Posterior vena cava (tissue), 2 donors: Measurements from ENCODE around the gene SERPINB5. TPM values are rescaled to one million over a fixed set of nuclear protein-coding genes. Genes with fewer than 3 reads are reported as not detected.

Source experiments
- DNase-seq: peaks from one replicate; pipeline ENCODE4 v3.0.0-alpha.2; 2020; ENCODE audit warnings: low spot score
- intact Hi-C, 2 donors: fragments of 100-400 bp; cut with DNase I; formaldehyde crosslinking; loops; one replicate each; pipeline versions ENCODE4 v1.14.1 to v1.14.2; 2022 to 2023
- total RNA-seq, 2 donors: library from RNA; stranded (reverse); fragmentation: NEBNext Ultra II Directional; extraction: Animal tissue kit (Norgen Biotek cat#: 25700); gene quantifications; one replicate each; pipeline ENCODE4 v1.2.1, GENCODE V29; 2021
- donor health status: DM: yes; HTN: yes; CAD: no.
- donor health status: DM: yes; HTN: yes; CAD: no.

The SERPINB5 gene
- total RNA-seq, 2 donors from 2014 or later: not detected

- DNase-seq: no peak
- intact Hi-C loops: no loop called here
Measured at GRCh38 chr18:63464434-63464833, 12.3 kb upstream of the SERPINB5 start.

GRCh38 chr18:63465059-63465458 lies 11.7 kb upstream of the SERPINB5 start:
- no peak for DNase-seq
- intact Hi-C loops: loop anchor here in 1 of 2 donors (5.0 kb wide), 1 partner anchor 1093 kb away; no protein-coding TSS in a partner anchor

GRCh38 chr18:63467699-63468098 lies 9.1 kb upstream of the SERPINB5 start:
- intact Hi-C loops: loop anchor here in 1 of 2 donors (5.0 kb wide), 1 partner anchor 1095 kb away; no protein-coding TSS in a partner anchor
- no peak for DNase-seq

GRCh38 chr18:63468575-63468974 lies 8.2 kb upstream of the SERPINB5 start:
- DNase-seq: no peak
- intact Hi-C loops: loop anchor here in 1 of 2 donors (5.0 kb wide), 1 partner anchor 1096 kb away; no protein-coding TSS in a partner anchor

GRCh38 chr18:63470751-63471150 lies 6.0 kb upstream of the SERPINB5 start:
- intact Hi-C loops: no loop called here
- no peak for DNase-seq

- DNase-seq: no peak
- intact Hi-C loops: no loop called here
Measured at GRCh38 chr18:63472380-63472779, 4.4 kb upstream of the SERPINB5 start.

- DNase-seq: no peak
- intact Hi-C loops: loop anchor here in 1 of 2 donors (5.0 kb wide), 2 partner anchors 1275 to 1450 kb away; no protein-coding TSS in a partner anchor
Measured at GRCh38 chr18:63477200-63477599, 442 bp downstream of the SERPINB5 start.

GRCh38 chr18:63477968-63478367 lies 1.2 kb downstream of the SERPINB5 start:
- intact Hi-C loops: loop anchor here in 1 of 2 donors (5.0 kb wide), 2 partner anchors 1276 to 1451 kb away; no protein-coding TSS in a partner anchor
- DNase-seq: no peak

- intact Hi-C loops: loop anchor here in 1 of 2 donors (5.0 kb wide), 2 partner anchors 1278 to 1453 kb away; no protein-coding TSS in a partner anchor
- no peak for DNase-seq
Measured at GRCh38 chr18:63479826-63480225, 3.1 kb downstream of the SERPINB5 start.

GRCh38 chr18:63480476-63480875 lies 3.7 kb downstream of the SERPINB5 start:
- intact Hi-C loops: no loop called here
- no peak for DNase-seq

GRCh38 chr18:63480915-63481314 lies 4.2 kb downstream of the SERPINB5 start:
- DNase-seq: no peak
- intact Hi-C loops: no loop called here

GRCh38 chr18:63487676-63488075 lies 10.9 kb downstream of the SERPINB5 start:
- intact Hi-C loops: no loop called here
- DNase-seq: no peak

- no peak for DNase-seq
- intact Hi-C loops: no loop called here
Measured at GRCh38 chr18:63488160-63488559, 11.4 kb downstream of the SERPINB5 start.

- DNase-seq: no peak
- intact Hi-C loops: no loop called here
Measured at GRCh38 chr18:63492851-63493250, 16.1 kb downstream of the SERPINB5 start.

- intact Hi-C loops: no loop called here
- no peak for DNase-seq
Measured at GRCh38 chr18:63495675-63496074, 18.9 kb downstream of the SERPINB5 start.

GRCh38 chr18:63505566-63506335 lies 29.0 kb downstream of the SERPINB5 start:
- DNase-seq: no peak
- intact Hi-C loops: no loop called here

- intact Hi-C loops: no loop called here
- no peak for DNase-seq
Measured at GRCh38 chr18:63506336-63506646, 29.5 kb downstream of the SERPINB5 start.

GRCh38 chr18:63508596-63508995 lies 31.8 kb downstream of the SERPINB5 start:
- intact Hi-C loops: no loop called here
- no peak for DNase-seq

- DNase-seq: no peak
Measured at GRCh38 chr18:63511285-63511684, 34.5 kb downstream of the SERPINB5 start.

GRCh38 chr18:63514326-63514725 lies 37.6 kb downstream of the SERPINB5 start:
- intact Hi-C loops: loop anchor here in 1 of 2 donors (10.0 kb wide), 2 partner anchors 60 to 330 kb away; no protein-coding TSS in a partner anchor
- DNase-seq: no peak

More at GRCh38 chr18:63511285-63511684, 34.5 kb downstream of the SERPINB5 start:
- intact Hi-C loops: loop anchor here in 1 of 2 donors (10.0 kb wide), 2 partner anchors 64 to 334 kb away; no protein-coding TSS in a partner anchor
